Activated naive CD8-positive, alpha-beta T cell (primary cell): ENCODE results near the gene ETV4.

Experiments used
- H3K27ac Mint-ChIP-seq: one replicate; pipeline ENCODE4 v1.8.0; 2021; ENCODE audit warnings: mixed read lengths
- H3K27me3 Mint-ChIP-seq: one replicate; pipeline ENCODE4 v1.8.0; 2021; ENCODE audit warnings: mixed read lengths
- H3K36me3 Mint-ChIP-seq: one replicate; pipeline ENCODE4 v1.8.0; 2021; ENCODE audit warnings: mixed read lengths
- H3K4me1 Mint-ChIP-seq: one replicate; pipeline ENCODE4 v1.8.0; 2021; ENCODE audit warnings: low read depth, mixed read lengths
- H3K4me3 Mint-ChIP-seq: one replicate; pipeline ENCODE4 v1.8.0; 2021; ENCODE audit warnings: mild to moderate bottlenecking, mixed read lengths
- H3K9me3 Mint-ChIP-seq: one replicate; pipeline ENCODE4 v1.8.0; 2021; ENCODE audit warnings: low read depth, mixed read lengths

ETV4 gene

GRCh38 chr17:43577664-43578403 is 31.7 kb upstream of the ETV4 start:
- Mint-ChIP-seq H3K27ac (no peak overlapping the region), H3K4me1 (peaks cover 15% of the 10 kb centered on the region), H3K9me3 (no peaks in the 10 kb centered on the region), H3K36me3 (no peaks in the 10 kb centered on the region), H3K4me3 (no peak overlapping the region), H3K27me3 (no peaks in the 10 kb centered on the region)

- Mint-ChIP-seq H3K4me1 (peaks cover 15% of the 10 kb centered on the region), H3K27ac (no peak overlapping the region)
Observed at GRCh38 chr17:43576563-43577229, 30.6 kb upstream of the ETV4 start.

GRCh38 chr17:43574896-43575525 is 28.9 kb upstream of the ETV4 start:
- H3K36me3 Mint-ChIP-seq, result no peaks in the 10 kb centered on the region
- H3K4me3 Mint-ChIP-seq, result no peak overlapping the region
- H3K9me3 Mint-ChIP-seq, result no peaks in the 10 kb centered on the region
- H3K27me3 Mint-ChIP-seq, result no peaks in the 10 kb centered on the region
- H3K27ac Mint-ChIP-seq, result no peak overlapping the region
- H3K4me1 Mint-ChIP-seq, result peaks cover 15% of the 10 kb centered on the region

More at GRCh38 chr17:43576563-43577229, 30.6 kb upstream of the ETV4 start:
- Mint-ChIP-seq H3K27me3 (no peaks in the 10 kb centered on the region), H3K4me3 (no peak overlapping the region), H3K36me3 (no peaks in the 10 kb centered on the region), H3K9me3 (no peaks in the 10 kb centered on the region)

DNA sequence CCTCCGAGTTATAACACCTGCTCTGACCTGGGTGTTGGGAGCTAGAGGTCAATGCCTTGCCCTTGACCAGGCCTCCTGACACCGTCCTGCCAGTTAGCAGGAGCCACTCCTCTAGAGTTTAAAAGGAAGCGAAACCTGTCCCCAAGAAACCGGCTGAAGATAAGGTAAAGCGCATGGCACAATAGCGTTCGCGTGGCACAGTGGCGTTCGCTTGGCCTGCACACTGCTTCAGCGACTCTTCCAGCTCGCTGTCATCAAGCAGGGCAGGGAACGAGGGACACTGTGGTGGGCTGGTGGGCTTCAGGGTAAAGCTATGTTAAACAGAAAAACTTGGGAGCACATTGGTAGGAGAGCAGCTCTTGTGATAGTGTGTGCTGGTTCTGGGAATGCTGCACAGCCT is 28.2 kb upstream of the ETV4 start:
- H3K27ac Mint-ChIP-seq, result no peak overlapping the region
- no peaks in the 10 kb centered on the region for H3K9me3 Mint-ChIP-seq
- peaks cover 10% of the 10 kb centered on the region for H3K4me1 Mint-ChIP-seq
- H3K4me3 Mint-ChIP-seq, result no peak overlapping the region
- H3K36me3 Mint-ChIP-seq, result no peaks in the 10 kb centered on the region
- no peaks in the 10 kb centered on the region for H3K27me3 Mint-ChIP-seq

DNA sequence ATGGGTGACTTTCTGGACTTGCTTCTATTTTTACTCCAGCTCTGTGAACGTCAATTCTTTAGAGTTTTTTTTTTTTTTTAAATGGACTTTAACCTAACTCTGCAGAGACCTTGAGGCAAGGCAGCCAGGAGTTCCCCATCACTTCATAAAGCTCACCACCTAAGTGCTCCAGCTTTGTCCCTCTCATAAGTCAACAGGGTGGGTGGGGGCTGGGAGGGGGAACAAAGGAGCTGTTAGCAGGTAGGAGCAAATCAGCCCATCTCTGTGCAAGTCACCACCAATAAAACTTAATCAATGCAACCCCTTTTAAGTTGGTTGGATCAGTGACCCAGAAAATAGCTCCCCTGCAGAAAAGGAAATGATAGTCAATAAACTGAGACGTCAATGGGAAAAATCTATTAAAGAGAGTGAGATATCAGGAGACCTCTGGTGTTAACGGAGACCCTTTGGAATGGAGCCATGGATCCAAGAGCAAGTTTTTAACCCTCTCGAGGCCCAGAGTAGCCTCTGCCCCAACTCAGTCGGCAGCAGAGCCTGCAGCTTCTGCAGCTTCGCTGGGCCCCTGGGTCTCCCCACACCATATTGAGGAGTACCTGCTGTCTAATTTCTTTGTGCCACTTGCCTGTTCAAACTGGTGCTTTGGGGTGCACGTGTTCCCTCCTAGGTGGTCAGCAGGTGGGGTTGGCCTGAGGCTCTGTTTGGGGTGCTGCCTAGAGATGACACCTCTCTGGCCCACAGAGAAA is 27.6 kb upstream of the ETV4 start:
- Mint-ChIP-seq H3K4me3 (no peak overlapping the region), H3K27ac (no peak overlapping the region), H3K4me1 (peaks cover 4% of the 10 kb centered on the region)

DNA sequence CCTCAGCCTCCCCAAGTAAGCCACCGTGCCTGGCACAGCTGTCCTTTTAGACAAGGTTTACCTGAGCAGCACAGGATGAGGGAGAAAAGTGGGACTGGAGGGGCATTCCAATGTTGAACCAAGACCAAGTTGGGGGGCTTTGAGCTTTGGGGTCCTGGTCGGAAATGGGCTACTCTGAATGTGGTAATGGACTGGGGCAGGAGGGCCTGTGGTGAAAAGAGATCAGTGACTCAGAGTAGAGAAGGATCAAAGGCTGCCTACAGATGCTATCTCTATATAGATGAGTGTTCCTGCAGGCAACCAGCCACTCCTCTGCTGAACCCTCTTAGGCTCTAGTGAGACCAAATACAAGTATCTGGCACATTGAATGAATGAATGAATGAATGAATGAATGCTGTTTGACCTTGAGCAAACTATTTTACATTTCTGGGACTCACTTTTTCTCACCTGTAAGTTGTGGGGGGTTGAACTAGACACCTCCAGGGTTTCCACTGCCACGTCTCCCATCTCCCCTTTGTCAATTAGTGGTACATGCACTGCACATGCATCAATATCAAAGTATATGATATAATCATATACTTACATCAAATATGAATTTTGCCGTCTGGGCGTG is 26.3 kb upstream of the ETV4 start:
- Mint-ChIP-seq H3K4me1 (no peaks in the 10 kb centered on the region), H3K4me3 (no peak overlapping the region)

More for the DNA sequence above, 27.6 kb upstream of the ETV4 start:
- H3K9me3 Mint-ChIP-seq, result no peaks in the 10 kb centered on the region
- no peaks in the 10 kb centered on the region for H3K27me3 Mint-ChIP-seq
- no peaks in the 10 kb centered on the region for H3K36me3 Mint-ChIP-seq

DNA sequence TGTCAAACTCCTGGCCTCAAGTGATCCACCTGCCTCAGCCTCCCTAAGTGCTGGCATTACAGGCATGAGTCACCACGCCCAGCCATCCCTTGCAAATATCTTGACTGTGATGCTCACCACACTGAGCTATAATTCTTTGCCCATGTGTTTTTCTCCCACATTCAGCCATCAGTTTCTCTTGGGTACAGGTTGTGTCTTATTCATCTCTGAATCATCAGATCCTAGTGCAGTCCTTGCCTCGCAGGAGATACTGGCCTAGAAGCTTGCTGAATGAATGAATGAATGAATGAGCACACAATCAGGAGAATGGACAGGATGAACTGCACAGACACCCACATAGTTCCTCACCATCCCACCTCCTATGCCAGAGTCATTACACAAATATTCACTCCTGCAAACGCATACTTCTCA is 24.4 kb upstream of the ETV4 start:
- H3K4me3 Mint-ChIP-seq, result no peak overlapping the region
- H3K36me3 Mint-ChIP-seq, result no peaks in the 10 kb centered on the region
- no peak overlapping the region for H3K27ac Mint-ChIP-seq
- H3K4me1 Mint-ChIP-seq, result no peaks in the 10 kb centered on the region
- no peaks in the 10 kb centered on the region for H3K9me3 Mint-ChIP-seq
- no peaks in the 10 kb centered on the region for H3K27me3 Mint-ChIP-seq

More for the DNA sequence above, 26.3 kb upstream of the ETV4 start:
- no peaks in the 10 kb centered on the region for H3K9me3 Mint-ChIP-seq
- H3K36me3 Mint-ChIP-seq, result no peaks in the 10 kb centered on the region
- no peak overlapping the region for H3K27ac Mint-ChIP-seq
- no peaks in the 10 kb centered on the region for H3K27me3 Mint-ChIP-seq

DNA sequence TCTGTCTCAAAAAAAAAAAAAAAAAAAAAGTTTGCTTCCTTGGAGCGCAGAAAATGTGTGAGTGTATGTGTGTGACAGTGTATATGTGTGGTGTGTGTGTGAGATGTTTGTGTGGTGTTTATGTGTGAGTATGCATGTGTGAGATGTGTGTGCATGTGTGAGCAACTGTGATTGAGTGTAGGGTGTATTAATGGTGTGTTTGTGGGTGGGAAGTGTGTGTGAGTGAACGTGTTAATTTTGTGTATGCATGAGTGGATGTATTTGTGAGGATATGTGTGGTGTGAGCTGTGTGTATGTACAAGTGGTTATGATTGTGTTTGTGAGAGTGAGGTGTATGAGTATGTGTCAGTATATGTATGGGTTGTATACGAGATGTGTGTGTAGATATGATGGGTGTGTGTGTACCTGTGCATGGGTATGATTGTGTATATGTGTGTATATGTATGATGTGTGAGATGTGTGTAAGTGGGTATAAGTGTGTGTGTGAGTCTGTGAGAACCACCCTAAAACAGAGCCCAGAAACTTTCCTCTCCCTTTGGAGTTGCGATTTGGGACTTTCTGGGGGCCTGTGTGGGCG is 22.5 kb upstream of the ETV4 start:
- Mint-ChIP-seq H3K9me3 (no peaks in the 10 kb centered on the region), H3K4me3 (no peak overlapping the region), H3K27me3 (peaks cover 4% of the 10 kb centered on the region), H3K27ac (no peak overlapping the region), H3K36me3 (no peaks in the 10 kb centered on the region), H3K4me1 (no peaks in the 10 kb centered on the region)

GRCh38 chr17:43563600-43564594 is 17.8 kb upstream of the ETV4 start:
- peaks cover 2% of the 10 kb centered on the region for H3K36me3 Mint-ChIP-seq

GRCh38 chr17:43562679-43563599 is 16.8 kb upstream of the ETV4 start:
- H3K9me3 Mint-ChIP-seq, result no peaks in the 10 kb centered on the region
- H3K36me3 Mint-ChIP-seq, result peaks cover 2% of the 10 kb centered on the region
- no peak overlapping the region for H3K27ac Mint-ChIP-seq
- peaks cover 22% of the 10 kb centered on the region for H3K27me3 Mint-ChIP-seq
- no peak overlapping the region for H3K4me3 Mint-ChIP-seq
- H3K4me1 Mint-ChIP-seq, result peaks cover 6% of the 10 kb centered on the region

More at GRCh38 chr17:43563600-43564594, 17.8 kb upstream of the ETV4 start:
- Mint-ChIP-seq H3K27me3 (peaks cover 20% of the 10 kb centered on the region), H3K27ac (no peak overlapping the region), H3K9me3 (no peaks in the 10 kb centered on the region), H3K4me3 (no peak overlapping the region), H3K4me1 (peaks cover 6% of the 10 kb centered on the region)

DNA sequence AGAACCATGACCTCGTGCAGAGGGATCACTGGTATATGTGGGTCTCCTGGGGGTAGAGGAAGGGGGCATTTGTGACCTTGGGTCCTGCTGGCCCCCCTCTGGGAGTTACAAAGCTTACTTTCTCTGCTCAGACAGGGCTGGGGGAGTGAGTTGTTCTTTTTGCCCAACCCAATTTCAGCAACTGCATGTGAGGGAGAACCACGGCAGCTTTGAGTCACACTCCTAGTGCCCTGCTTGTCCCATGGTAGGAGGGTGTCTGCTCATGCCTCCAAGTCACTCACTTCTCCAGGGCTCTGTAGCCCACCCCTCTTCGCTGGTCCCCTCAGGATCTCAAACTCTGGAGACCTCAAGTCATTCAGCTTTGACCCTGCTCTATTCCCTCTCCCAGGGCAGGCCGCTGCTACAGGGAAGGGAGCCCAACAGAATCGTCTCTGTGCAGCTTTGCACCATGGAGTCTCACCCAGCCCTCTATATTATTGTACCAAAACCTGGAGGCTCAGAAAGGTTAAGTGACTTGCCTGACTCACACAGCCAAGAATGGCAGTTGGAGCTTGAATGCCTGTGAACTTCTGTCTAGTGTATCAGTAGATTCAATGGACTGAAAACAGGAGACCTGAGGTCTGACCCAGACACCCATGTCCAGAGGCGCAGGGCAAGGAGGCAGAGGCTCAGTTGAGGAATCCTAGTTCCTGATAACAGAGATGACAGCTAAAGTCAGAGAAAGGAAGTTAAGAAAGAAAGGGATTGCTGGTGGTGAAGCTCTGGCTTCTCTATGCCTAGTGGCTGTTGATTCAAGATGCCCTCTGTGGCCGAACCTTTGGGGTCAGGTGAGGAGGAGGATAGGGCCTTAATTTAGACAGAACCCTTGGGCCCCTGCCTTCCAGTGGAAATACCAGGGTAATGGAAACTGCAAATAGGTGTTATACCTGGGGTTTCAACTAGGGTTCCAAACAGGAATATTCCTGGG is 14.6 kb upstream of the ETV4 start:
- Mint-ChIP-seq H3K36me3 (peaks cover 8% of the 10 kb centered on the region), H3K4me1 (peaks cover 6% of the 10 kb centered on the region), H3K9me3 (no peaks in the 10 kb centered on the region), H3K4me3 (no peak overlapping the region), H3K27ac (no peak overlapping the region), H3K27me3 (peaks cover 26% of the 10 kb centered on the region)
